Ovary (tissue), 9 donors: ENCODE data around the gene COX4I2. TPM values are rescaled to one million over a fixed set of nuclear protein-coding genes. Genes with fewer than 3 reads are reported as not detected.
A peak's percentile ranks its signal among the peaks of the same experiment; 100 is the strongest.

ENCODE experiments used
- DNase-seq, 5 donors: peaks; one replicate each; pipeline ENCODE4 v3.0.0-alpha.2; 2019 to 2020
- H3K27ac ChIP-seq, 2 donors: fragments of 200-600 bp; one replicate each; pipeline versions ENCODE4 v1.5.1 to v1.8.0; 2019 to 2022
- H3K27me3 ChIP-seq: fragments of 200-600 bp; one replicate; pipeline ENCODE4 v1.8.0; 2022
- H3K36me3 ChIP-seq: fragments of 200-600 bp; sonication (generic); one replicate; pipeline ENCODE4 v1.5.1; 2019
- H3K4me1 ChIP-seq: one replicate; pipeline ENCODE4 v1.8.1; 2013; ENCODE audit warnings: mild to moderate bottlenecking, moderate library complexity; ENCODE audit not compliant: insufficient read depth
- H3K4me3 ChIP-seq: fragments of 200-600 bp; sonication (generic); one replicate; pipeline ENCODE4 v1.5.1; 2017
- H3K9me3 ChIP-seq, 2 donors: fragments of 200-600 bp in 1 of 2; sonication (generic) in 1 of 2; one replicate each; pipeline versions ENCODE4 v1.5.1 to v1.8.1; 2013 to 2019; ENCODE audit warnings: mild to moderate bottlenecking in 1 of 2, moderate library complexity in 1 of 2
- EP300 ChIP-seq: sonication (generic); formaldehyde crosslinking; IDR thresholded peaks from one replicate; pipeline ENCODE4 v1.6.1; 2017; ENCODE audit warnings: antibody characterized with exemption
- POLR2A ChIP-seq: fragments of 450-650 bp; IDR thresholded peaks from one replicate; pipeline ENCODE4 v1.6.1; 2017; ENCODE audit warnings: antibody characterized with exemption, mild to moderate bottlenecking, moderate library complexity
- WGBS, 3 donors: extraction: QIAGEN DNeasy Blood & Tissue Kit in 1 of 3; methylation state at CpG; one replicate each; pipeline versions ENCODE4 v1.1.5 to v1.1.7; 2013 to 2017; 5-methylcytosine and 5-hydroxymethylcytosine counted together
- intact Hi-C, 4 donors: fragments of 100-400 bp; cut with DNase I; formaldehyde crosslinking; loops; one replicate each; pipeline versions ENCODE4 v1.11.0 to v1.15.1; 2022 to 2023
- polyA plus RNA-seq, 2 donors: library from polyadenylated mRNA; stranded (reverse); fragments of 200-250 nt in 1 of 2; fragments of 350-450 nt in 1 of 2; fragmentation: Illumina TruSeq in 1 of 2; extraction: RNeasy Lipid Tissue Mini Kit (QIAGEN cat#74804) in 1 of 2; gene quantifications; one replicate each; pipeline ENCODE4 v1.2.3, GENCODE V29; 2013 to 2014
- total RNA-seq, 7 donors: library from RNA; depleted of rRNA in 2 of 7; stranded (reverse); fragments of >200 nt in 2 of 7; fragmentation: NEBNext Ultra II Directional in 3 of 7; extraction: Animal tissue kit (Norgen Biotek cat#: 25700) in 3 of 7; gene quantifications; one replicate each; pipeline versions ENCODE4 v1.1.0 to v1.2.4, GENCODE V29; 2016 to 2023
- TF ChIP-seq, protein P1 (sequence below), 3 donors: fragments of 450-650 bp in 2 of 3; fragments of 200-600 bp in 1 of 3; IDR thresholded peaks; one replicate each; pipeline versions ENCODE4 v1.5.1 to v1.8.0; 2016 to 2022; ENCODE audit warnings: antibody characterized with exemption in 3 of 3, mild to moderate bottlenecking in 1 of 3
- donor health status: DM: no; HTN: no; CAD: no; lungs with moderate emphysema.
- donor health status: DM: no; HTN: no; CAD: no.
- donor health status: Bipolar disorder and iron deficiency.
- donor health status: DM: yes; HTN: yes; CAD: no.
- donor health status: DM: no; HTN: no; CAD: no.
- donor health status: DM: yes; HTN: yes; CAD: no.

COX4I2 gene
- total and polyA plus RNA-seq, 9 donors = 1.1 to 6.6 (median 2.4) TPM; not detected in 1

DNA sequence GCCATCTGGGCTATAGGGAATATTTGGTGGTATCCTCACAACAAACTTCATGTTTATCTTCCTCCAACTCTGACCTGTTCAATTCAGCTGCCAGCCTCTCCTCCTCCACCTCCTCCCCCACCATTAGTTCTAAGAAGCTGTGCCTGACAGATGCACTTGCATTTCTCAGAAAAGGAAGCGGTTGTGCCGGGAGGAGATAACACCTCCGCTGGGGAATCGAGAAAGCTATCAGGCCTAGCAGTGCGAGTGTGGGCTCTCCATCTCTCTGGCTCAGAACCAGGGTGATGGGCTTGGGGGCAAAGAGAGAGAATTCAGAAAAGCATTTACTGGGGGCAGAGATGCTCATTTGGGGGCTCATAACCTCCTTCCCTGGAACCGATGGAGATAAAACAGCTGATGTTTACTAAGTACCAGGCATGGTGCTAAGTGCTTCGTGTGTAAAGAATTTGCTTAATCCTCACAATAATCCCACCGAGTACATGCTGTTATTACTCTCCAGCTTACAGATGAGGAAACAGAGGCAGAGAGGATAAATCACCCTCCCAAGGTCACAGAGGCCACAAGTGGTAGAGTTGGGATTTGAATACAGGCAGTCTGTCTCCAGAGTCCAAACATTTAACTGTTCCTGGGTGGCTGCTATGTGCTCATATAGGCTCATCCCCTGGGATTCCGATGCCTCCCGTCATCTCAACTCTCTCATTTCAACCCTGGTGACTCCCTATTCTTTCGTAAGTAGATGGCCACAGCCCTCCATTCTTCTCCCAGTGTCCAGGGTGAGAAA is 38.3 kb downstream of the COX4I2 start:
- TF ChIP-seq EP300 (no peak), POLR2A (peak; percentile 14)
- H3K4me3 ChIP-seq = no peak overlapping the region
- peak in 4 of 5 donors; percentile 35 to 52 (median 46) for DNase-seq
- H3K9me3 ChIP-seq = no peaks in the 10 kb centered on the region
- WGBS, 3 donors = 28 to 37% (median 33%) methylated on average over 11 of the region's 11 CpGs
- H3K4me1 ChIP-seq = peaks cover 40% of the 10 kb centered on the region
- H3K27me3 ChIP-seq = no peaks in the 10 kb centered on the region
- intact Hi-C loops = no loop called here
- peak overlapping the region; percentile 16 to 61 for H3K27ac ChIP-seq
- H3K36me3 ChIP-seq = no peaks in the 10 kb centered on the region

DNA sequence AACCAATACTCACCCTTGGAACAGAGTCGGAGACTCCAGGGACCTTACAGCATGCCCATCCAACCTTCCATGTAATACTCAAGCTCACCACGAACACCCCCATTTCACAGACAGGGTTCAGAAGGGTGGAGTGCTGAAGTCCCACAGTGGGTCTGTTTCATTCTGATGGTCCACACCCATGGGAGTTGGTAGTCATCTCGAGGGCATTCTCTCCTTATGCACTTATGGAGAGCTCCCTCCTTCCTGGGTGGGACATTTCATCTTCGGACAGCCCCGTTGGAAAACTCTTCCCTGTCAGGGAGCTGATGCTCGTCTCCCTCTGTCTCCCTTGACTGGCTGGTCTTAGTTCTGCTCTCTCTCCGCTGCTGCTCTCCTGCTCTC is 38.9 kb downstream of the COX4I2 start:
- Histone ChIP-seq H3K4me1 (peaks cover 36% of the 10 kb centered on the region), H3K9me3 (no peaks in the 10 kb centered on the region), H3K27me3 (no peaks in the 10 kb centered on the region), H3K27ac (peak overlapping the region in 1 of 2 donors; percentile 61), H3K36me3 (no peaks in the 10 kb centered on the region), H3K4me3 (no peak overlapping the region)
- WGBS, 3 donors = 88 to 93% (median 91%) methylated on average over 7 of the region's 7 CpGs
- intact Hi-C loops = no loop called here
- TF ChIP-seq, protein P1, sequence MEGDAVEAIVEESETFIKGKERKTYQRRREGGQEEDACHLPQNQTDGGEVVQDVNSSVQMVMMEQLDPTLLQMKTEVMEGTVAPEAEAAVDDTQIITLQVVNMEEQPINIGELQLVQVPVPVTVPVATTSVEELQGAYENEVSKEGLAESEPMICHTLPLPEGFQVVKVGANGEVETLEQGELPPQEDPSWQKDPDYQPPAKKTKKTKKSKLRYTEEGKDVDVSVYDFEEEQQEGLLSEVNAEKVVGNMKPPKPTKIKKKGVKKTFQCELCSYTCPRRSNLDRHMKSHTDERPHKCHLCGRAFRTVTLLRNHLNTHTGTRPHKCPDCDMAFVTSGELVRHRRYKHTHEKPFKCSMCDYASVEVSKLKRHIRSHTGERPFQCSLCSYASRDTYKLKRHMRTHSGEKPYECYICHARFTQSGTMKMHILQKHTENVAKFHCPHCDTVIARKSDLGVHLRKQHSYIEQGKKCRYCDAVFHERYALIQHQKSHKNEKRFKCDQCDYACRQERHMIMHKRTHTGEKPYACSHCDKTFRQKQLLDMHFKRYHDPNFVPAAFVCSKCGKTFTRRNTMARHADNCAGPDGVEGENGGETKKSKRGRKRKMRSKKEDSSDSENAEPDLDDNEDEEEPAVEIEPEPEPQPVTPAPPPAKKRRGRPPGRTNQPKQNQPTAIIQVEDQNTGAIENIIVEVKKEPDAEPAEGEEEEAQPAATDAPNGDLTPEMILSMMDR (IDR thresholded peaks at IDR 0.05) = no peak
- TF ChIP-seq EP300 (no peak), POLR2A (no peak)
- DNase-seq = no peak

DNA sequence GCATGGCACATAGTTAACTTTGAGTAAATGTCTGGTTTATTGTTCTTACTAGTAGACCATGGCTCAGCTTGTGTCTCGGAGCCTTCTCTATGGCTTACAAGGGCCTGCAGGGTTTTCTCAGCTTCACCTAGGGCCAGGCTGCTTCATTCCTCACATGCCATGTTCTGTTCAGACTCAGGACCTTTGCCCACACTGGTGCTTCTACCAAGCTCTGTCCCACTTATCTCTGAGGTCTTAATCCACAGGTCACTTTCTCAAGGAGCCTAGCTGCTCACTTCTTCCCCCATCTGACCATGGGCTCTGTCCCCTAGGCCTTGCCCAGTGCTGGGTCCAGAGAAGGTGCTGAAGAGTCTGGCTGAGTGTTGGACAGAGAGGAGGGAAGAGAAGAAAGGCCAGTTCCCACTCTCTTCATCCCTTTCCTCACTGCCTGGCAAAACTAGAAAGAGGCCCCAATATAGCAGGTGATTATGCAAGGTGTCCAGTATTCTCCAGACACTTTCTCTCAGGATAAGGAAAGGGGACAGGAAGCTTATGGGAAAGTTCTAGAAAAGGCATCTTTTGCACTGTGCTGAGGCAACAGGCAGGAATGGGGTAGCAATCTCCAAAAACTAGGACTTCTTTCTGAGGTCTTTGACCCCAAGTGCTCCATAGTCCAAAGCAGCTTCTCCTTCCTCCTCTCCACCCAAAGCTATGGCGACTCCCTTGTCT is 40.0 kb downstream of the COX4I2 start:
- Histone ChIP-seq H3K4me1 (peaks cover 35% of the 10 kb centered on the region), H3K27me3 (no peaks in the 10 kb centered on the region), H3K4me3 (no peak overlapping the region), H3K36me3 (no peaks in the 10 kb centered on the region), H3K9me3 (no peaks in the 10 kb centered on the region), H3K27ac (peak overlapping the region in 1 of 2 donors; percentile 29)
- 92 to 98% (median 92%) methylated on average over 2 of the region's 2 CpGs for WGBS, 3 donors
- no peak for TF ChIP-seq EP300
- TF ChIP-seq, protein P1 (IDR thresholded peaks at IDR 0.05) = no peak
- no peak for TF ChIP-seq POLR2A
- intact Hi-C loops = no loop called here
- DNase-seq = no peak

GRCh38 chr20:31678389-31679356 is 41.0 kb downstream of the COX4I2 start:
- Histone ChIP-seq H3K9me3 (no peaks in the 10 kb centered on the region), H3K4me3 (no peak overlapping the region), H3K4me1 (peaks cover 35% of the 10 kb centered on the region), H3K27me3 (no peaks in the 10 kb centered on the region), H3K27ac (peak overlapping the region in 1 of 2 donors; percentile 29), H3K36me3 (no peaks in the 10 kb centered on the region)
- no peak for TF ChIP-seq POLR2A
- TF ChIP-seq, protein P1 (IDR thresholded peaks at IDR 0.05) = no peak
- TF ChIP-seq EP300 = no peak
- WGBS, 3 donors = 46 to 62% (median 46%) methylated on average over 9 of the region's 9 CpGs
- peak in 3 of 5 donors; percentile 34 to 79 (median 66) for DNase-seq
- intact Hi-C loops = no loop called here
